Natural killer cell (primary cell): ENCODE measurements around the gene GANC. TPM values are rescaled to one million over a fixed set of nuclear protein-coding genes. Genes with fewer than 3 reads are reported as not detected.
A peak's percentile ranks its signal among the peaks of the same experiment; 100 is the strongest.

Experiments used
- ATAC-seq, 3 donors: fragments of 150-1000 bp in 2 of 3; fragments of 200-7000 bp in 1 of 3; cut with Tn5 transposase; 1 replicate in 1 of 3; 2 replicates in 2 of 3; pipeline ENCODE4 v1.10.0; 2021; ENCODE audit warnings: mild to moderate bottlenecking in 2 of 3, moderate library complexity in 2 of 3
- DNase-seq, 2 donors: peaks; one replicate each; pipeline versions ENCODE4 v3.0.0 to v3.0.0-alpha.2; 2013 to 2021; ENCODE audit warnings: mixed read lengths in 1 of 2
- H3K27ac ChIP-seq: one replicate; pipeline ENCODE4 v1.5.1; 2013; ENCODE audit warnings: mild to moderate bottlenecking, low read length
- H3K27me3 ChIP-seq: one replicate; pipeline ENCODE4 v1.6.1; 2013; ENCODE audit warnings: low read length; ENCODE audit not compliant: control insufficient read depth, insufficient read depth
- H3K36me3 ChIP-seq: one replicate; pipeline ENCODE4 v1.6.1; 2013; ENCODE audit warnings: low read length; ENCODE audit not compliant: control insufficient read depth, insufficient read depth
- H3K4me1 ChIP-seq: one replicate; pipeline ENCODE4 v1.6.1; 2013; ENCODE audit warnings: low read length; ENCODE audit not compliant: control insufficient read depth, insufficient read depth
- H3K4me3 ChIP-seq: one replicate; pipeline ENCODE4 v1.5.1; 2013; ENCODE audit warnings: low read length
- H3K9me3 ChIP-seq: one replicate; pipeline ENCODE4 v1.6.1; 2013; ENCODE audit warnings: low read length; ENCODE audit not compliant: control insufficient read depth, insufficient read depth
- H3K27ac Mint-ChIP-seq, 2 donors: one replicate each; pipeline ENCODE4 v1.8.0; 2022; ENCODE audit warnings: mild to moderate bottlenecking in 2 of 2, mixed read lengths in 2 of 2, moderate library complexity in 1 of 2
- H3K27me3 Mint-ChIP-seq, 2 donors: one replicate each; pipeline ENCODE4 v1.8.0; 2022; ENCODE audit warnings: low read depth in 2 of 2, mixed read lengths in 2 of 2
- H3K36me3 Mint-ChIP-seq: one replicate; pipeline ENCODE4 v1.8.0; 2022; ENCODE audit warnings: mixed read lengths
- H3K4me1 Mint-ChIP-seq, 2 donors: one replicate each; pipeline ENCODE4 v1.8.0; 2022; ENCODE audit warnings: mixed read lengths in 2 of 2
- H3K4me3 Mint-ChIP-seq: one replicate; pipeline ENCODE4 v1.8.0; 2022; ENCODE audit warnings: mild to moderate bottlenecking, moderate library complexity, mixed read lengths
- H3K9me3 Mint-ChIP-seq, 2 donors: one replicate each; pipeline ENCODE4 v1.8.0; 2022; ENCODE audit warnings: mixed read lengths in 2 of 2
- WGBS: methylation state at CpG from one replicate; pipeline ENCODE4 v1.1.7; 2013; ENCODE audit warnings: missing lambda C conversion rate; ENCODE audit not compliant: insufficient coverage; 5-methylcytosine and 5-hydroxymethylcytosine counted together
- intact Hi-C: fragments of 100-400 bp; cut with micrococcal nuclease; formaldehyde crosslinking; loops from one replicate; pipeline ENCODE4 v1.14.2; 2022
- total RNA-seq, 4 donors: library from RNA; stranded (reverse); fragments of 120-200 nt in 1 of 4; gene quantifications; one replicate each; pipeline versions ENCODE4 v1.2.3 to v1.2.4, GENCODE V29; 2013 to 2022
- TF ChIP-seq, protein P1 (sequence below): fragments of 200-600 bp; IDR thresholded peaks from one replicate; pipeline ENCODE4 v1.8.0; 2022; ENCODE audit warnings: antibody characterized with exemption

Gene GANC
- total RNA-seq, 3 donors from 2014 or later (not counting 1 experiment from before 2014, with no cell fraction given): 23.5 to 31.3 (median 24.3) TPM

DNA sequence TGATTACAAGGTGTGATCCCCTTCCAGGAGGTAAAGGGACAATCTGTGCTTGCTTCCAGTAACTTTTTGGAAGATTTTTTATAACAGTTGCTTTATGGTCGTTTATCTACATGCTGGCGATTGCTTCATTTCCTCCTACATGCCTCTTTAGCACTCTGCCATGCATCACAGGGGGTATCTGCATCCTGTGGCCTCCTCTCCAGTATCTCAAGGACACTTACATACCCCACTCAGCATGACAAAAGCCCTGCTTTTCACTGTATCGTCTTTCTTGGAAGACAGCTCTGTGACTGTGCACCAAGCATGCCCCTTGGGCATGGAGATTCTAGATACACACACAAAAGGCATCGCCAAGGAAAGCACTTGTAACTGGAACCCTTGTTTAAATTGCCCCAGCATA is 111.6 kb downstream of the GANC start:
- Mint-ChIP-seq H3K4me3 (no peak overlapping the region), H3K27me3 (no peaks in the 10 kb centered on the region)
- no peak for DNase-seq

DNA sequence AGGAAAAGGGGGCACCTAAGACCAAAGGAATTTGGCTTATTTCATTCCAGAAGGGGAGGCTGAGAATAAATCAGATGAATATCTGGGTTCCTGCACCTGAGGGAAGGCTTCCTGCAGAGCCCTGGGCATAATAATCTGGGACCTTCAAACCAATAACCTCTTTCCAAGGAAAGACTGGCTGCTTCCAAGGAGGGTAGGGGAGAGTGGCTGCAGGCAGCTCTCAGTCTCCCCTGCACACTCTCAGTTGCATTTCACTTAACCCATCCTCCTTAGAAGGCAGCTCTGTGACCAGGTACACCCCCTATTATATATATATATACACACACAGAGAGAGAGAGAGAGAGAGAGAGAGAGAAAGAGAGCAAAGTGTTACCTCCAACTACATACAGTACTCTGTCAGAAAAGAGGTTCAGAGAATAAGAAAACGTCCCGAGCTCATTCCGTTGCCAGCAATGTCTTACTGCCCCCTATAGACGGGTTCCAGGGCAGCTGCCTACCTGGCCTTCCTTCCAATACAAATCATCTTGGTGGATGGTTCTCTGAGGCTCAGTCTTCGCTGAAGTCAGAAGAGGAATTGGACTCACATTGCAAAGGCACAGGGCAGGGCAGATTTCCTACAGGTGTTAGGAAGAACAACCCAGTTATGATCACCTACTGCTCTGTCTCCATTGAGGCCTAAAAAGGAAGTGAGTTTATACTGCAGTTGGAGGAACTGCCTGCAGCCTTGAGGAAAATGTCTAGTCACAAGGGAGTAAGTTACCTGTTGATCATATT is 112.4 kb downstream of the GANC start:
- Mint-ChIP-seq H3K4me1 (peaks cover 7 to 13% of the 10 kb centered on the region in 2 donors), H3K27ac (no peak overlapping the region), H3K27me3 (no peaks in the 10 kb centered on the region), H3K4me3 (no peak overlapping the region), H3K9me3 (no peaks in the 10 kb centered on the region), H3K36me3 (no peaks in the 10 kb centered on the region)
- ATAC-seq: peak in 1 of 3 donors; percentile 47
- TF ChIP-seq, protein P1, sequence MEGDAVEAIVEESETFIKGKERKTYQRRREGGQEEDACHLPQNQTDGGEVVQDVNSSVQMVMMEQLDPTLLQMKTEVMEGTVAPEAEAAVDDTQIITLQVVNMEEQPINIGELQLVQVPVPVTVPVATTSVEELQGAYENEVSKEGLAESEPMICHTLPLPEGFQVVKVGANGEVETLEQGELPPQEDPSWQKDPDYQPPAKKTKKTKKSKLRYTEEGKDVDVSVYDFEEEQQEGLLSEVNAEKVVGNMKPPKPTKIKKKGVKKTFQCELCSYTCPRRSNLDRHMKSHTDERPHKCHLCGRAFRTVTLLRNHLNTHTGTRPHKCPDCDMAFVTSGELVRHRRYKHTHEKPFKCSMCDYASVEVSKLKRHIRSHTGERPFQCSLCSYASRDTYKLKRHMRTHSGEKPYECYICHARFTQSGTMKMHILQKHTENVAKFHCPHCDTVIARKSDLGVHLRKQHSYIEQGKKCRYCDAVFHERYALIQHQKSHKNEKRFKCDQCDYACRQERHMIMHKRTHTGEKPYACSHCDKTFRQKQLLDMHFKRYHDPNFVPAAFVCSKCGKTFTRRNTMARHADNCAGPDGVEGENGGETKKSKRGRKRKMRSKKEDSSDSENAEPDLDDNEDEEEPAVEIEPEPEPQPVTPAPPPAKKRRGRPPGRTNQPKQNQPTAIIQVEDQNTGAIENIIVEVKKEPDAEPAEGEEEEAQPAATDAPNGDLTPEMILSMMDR: no peak
- H3K36me3 ChIP-seq: no peaks in the 10 kb centered on the region
- H3K4me1 ChIP-seq: no peaks in the 10 kb centered on the region
- DNase-seq: peak in 1 of 2 donors; percentile 23
- intact Hi-C loops: no loop called here
- 68% methylated on average over 5 of the region's 5 CpGs for WGBS
- H3K4me3 ChIP-seq: no peak overlapping the region
- H3K27ac ChIP-seq: no peak overlapping the region
- no peaks in the 10 kb centered on the region for H3K9me3 ChIP-seq
- no peaks in the 10 kb centered on the region for H3K27me3 ChIP-seq

More for the DNA sequence above, 111.6 kb downstream of the GANC start:
- no peak for ATAC-seq
- Mint-ChIP-seq H3K9me3 (no peaks in the 10 kb centered on the region), H3K27ac (no peak overlapping the region), H3K4me1 (peaks cover 7 to 13% of the 10 kb centered on the region in 2 donors), H3K36me3 (no peaks in the 10 kb centered on the region)
- H3K4me1 ChIP-seq: no peaks in the 10 kb centered on the region
- no peak overlapping the region for H3K4me3 ChIP-seq
- H3K27ac ChIP-seq: no peak overlapping the region
- H3K36me3 ChIP-seq: no peaks in the 10 kb centered on the region
- 67% methylated on average over 4 of the region's 4 CpGs for WGBS
- TF ChIP-seq, protein P1: no peak
- intact Hi-C loops: no loop called here
- H3K27me3 ChIP-seq: no peaks in the 10 kb centered on the region
- no peaks in the 10 kb centered on the region for H3K9me3 ChIP-seq

DNA sequence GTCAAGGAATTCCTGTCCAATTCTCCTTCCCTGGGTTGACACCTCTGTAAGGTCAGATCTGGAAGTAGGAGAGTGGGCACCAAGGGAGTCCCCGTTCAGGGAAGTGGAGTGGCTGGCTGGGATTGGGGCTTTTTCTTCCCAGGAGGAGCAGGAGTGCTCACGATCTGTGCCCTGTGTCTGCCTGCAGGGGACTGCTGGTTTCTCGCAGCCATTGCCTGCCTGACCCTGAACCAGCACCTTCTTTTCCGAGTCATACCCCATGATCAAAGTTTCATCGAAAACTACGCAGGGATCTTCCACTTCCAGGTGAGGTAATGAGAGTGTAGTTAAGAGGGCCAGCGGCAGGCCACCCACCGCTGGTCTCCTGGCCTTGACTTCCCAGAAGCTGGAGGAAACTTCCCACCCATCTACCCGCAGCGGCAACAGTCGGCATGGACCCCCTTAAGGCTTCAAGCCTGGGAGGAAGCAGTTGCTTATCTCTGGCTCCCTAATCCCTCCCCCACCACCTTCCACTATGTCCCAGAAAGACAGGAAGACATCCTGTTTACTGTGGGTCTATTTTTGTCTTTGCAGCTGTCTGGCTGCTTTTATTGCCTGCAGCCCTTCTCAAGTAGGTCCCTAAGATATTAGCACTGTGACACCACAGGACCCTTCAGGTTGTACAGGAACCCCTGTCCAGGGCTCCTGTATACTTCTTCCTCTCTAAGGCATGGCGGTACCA is 113.1 kb downstream of the GANC start:
- Histone ChIP-seq H3K9me3 (no peaks in the 10 kb centered on the region), H3K36me3 (no peaks in the 10 kb centered on the region), H3K27me3 (no peaks in the 10 kb centered on the region), H3K27ac (no peak overlapping the region), H3K4me3 (no peak overlapping the region), H3K4me1 (no peaks in the 10 kb centered on the region)
- Mint-ChIP-seq H3K27ac (no peak overlapping the region), H3K4me1 (peaks cover 7 to 13% of the 10 kb centered on the region in 2 donors), H3K27me3 (no peaks in the 10 kb centered on the region), H3K9me3 (no peaks in the 10 kb centered on the region), H3K4me3 (no peak overlapping the region), H3K36me3 (no peaks in the 10 kb centered on the region)
- TF ChIP-seq, protein P1: no peak
- DNase-seq (no peak), ATAC-seq (no peak)
- intact Hi-C loops: no loop called here
- WGBS: 86% methylated on average over 12 of the region's 12 CpGs
